Astrocyte of the cerebellum (primary cell): Measurements from ENCODE around the gene CES2.

Experiments used
- DNase-seq: peaks from one replicate; pipeline ENCODE4 v3.0.0-alpha.2; 2011; ENCODE audit warnings: low read depth
- H3K4me3 ChIP-seq: 2 replicates; pipeline ENCODE4 v1.5.1; 2011; ENCODE audit warnings: mild to moderate bottlenecking, low read depth, low read length, moderate library complexity
- in situ Hi-C: cut with HindIII; loops from 2 replicates; pipeline ENCODE4 v1.10.0; 2017; ENCODE audit warnings: low sequenced_read_pairs
- TF ChIP-seq, protein P1 (sequence below): IDR thresholded peaks from 2 replicates; pipeline ENCODE4 v1.5.1; 2012; ENCODE audit warnings: low read length, low read depth, moderate library complexity, mild to moderate bottlenecking; ENCODE audit errors: missing control alignments

Gene CES2

DNA sequence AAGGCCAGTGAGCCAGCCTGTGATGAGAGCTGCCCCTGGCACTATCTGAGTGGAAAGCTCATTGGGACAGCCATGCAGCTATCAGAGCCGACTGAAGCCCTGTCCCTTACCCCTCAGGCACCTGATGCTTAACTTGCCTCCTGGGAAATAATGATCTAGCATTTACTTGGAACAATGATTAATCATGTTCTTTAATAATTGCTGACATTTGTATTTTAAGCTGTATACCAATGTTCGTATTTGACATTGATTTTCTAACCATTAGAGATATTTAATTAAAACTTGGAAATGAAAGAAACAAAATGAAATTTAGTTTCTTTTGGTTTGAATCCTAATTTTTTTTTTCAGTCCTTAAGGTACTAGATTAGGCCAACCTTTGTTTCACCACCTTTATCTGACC lies 44.5 kb upstream of the CES2 start:
- H3K4me3 ChIP-seq: no peak overlapping the region
- TF ChIP-seq, protein P1, sequence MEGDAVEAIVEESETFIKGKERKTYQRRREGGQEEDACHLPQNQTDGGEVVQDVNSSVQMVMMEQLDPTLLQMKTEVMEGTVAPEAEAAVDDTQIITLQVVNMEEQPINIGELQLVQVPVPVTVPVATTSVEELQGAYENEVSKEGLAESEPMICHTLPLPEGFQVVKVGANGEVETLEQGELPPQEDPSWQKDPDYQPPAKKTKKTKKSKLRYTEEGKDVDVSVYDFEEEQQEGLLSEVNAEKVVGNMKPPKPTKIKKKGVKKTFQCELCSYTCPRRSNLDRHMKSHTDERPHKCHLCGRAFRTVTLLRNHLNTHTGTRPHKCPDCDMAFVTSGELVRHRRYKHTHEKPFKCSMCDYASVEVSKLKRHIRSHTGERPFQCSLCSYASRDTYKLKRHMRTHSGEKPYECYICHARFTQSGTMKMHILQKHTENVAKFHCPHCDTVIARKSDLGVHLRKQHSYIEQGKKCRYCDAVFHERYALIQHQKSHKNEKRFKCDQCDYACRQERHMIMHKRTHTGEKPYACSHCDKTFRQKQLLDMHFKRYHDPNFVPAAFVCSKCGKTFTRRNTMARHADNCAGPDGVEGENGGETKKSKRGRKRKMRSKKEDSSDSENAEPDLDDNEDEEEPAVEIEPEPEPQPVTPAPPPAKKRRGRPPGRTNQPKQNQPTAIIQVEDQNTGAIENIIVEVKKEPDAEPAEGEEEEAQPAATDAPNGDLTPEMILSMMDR: no peak
- no peak for DNase-seq
- in situ Hi-C loops: no loop called here

DNA sequence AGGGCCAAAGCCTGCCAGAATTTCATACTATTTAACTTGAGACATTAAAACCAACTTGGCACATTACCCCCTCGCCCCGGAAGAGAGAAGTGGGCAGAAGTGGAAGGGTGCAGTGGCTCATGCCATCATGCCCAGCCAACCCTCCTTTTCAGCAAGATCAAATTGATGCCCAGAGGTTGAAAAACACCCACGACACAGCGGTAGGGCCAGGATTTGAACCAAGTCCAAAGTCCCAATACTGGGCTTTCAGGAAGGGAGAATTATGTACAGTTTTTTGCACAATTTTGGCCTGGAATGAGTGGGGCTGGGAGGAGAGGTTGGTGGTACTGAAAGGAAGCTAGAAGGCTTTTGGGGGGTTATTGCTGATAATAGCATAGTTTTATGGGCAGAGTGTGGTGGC lies 44.0 kb upstream of the CES2 start:
- DNase-seq: no peak
- H3K4me3 ChIP-seq: no peak overlapping the region
- TF ChIP-seq, protein P1: no peak
- in situ Hi-C loops: no loop called here

DNA sequence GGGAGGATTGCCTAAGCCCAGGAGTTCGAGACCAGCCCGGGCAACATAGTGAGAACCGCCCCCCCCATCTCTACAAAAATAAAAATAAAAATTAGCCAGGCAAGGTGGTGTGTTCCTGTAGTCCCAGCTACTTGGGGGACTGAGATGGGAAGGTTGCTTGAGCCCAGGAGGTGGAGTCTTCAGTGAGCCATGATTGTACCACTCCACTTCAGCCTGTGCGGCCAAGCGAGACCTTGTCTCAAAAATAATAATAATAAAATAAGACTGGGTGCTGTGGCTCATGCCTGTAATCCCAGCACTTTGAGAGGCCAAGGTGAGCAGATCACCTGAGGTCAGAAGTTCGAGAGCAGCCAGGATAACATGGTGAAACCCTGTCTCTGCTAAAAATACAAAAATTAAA lies 43.5 kb upstream of the CES2 start:
- in situ Hi-C loops: no loop called here

DNA sequence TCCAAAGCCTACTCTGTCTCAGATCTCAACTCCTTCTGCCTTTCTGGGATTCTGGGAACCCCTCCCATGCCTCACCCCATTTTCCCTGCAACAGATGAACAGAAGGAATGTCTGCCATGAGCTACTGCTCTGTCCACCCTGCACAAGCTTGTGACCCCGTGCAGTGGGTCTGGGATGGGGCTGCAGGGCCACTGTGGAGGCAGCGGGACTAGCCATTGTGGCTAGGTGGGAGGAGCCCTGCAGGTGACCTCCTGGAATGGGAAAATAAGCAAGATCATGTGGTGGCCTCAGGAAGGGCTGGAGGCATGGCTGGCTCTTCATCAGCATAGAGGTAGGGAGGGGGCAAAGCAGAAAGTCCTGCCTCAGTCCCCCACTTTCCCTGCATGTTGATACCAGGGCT lies 41.3 kb upstream of the CES2 start:
- in situ Hi-C loops: no loop called here
- no peak overlapping the region for H3K4me3 ChIP-seq
- TF ChIP-seq, protein P1: no peak
- DNase-seq: no peak

More for the DNA sequence above, 43.5 kb upstream of the CES2 start:
- no peak overlapping the region for H3K4me3 ChIP-seq
- no peak for DNase-seq
- TF ChIP-seq, protein P1: no peak

DNA sequence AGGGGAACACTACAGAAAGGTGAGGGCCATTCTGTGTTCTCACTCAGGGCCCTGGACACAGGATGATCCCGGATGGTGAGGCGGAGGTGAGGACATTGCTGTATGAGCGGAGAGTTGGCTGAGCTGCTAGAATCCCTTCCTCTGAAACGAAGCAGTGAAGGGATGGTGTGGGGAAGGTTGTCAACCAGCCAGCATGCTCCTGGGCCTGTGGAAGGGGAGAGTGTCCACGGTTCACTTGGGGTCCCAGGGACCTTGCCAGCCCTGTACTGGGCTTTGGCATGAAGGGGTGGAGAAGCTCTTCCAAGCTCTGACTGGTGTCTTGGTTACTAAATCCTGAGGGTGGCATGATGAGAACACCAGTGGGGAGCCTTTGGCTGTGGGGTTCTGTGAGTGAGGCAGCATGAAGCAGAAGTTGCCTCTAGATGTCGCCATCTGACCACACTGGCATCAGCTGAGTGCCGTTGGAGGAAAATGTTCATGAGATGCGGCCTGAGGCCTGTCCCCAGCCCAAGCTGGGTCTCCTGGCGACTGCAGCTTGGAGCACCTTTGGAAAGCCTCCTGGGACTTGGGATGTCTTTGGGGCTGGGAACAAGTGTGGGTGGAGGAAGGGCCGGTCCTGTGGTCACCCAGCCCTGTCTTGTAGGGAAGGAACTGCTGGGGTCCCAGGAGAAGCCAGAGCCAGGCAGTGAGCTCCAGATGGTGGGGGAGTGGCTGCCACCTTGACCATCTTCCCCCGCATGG lies 40.2 kb upstream of the CES2 start:
- TF ChIP-seq, protein P1: peak; percentile 81
- peak; percentile 62 for DNase-seq
- in situ Hi-C loops: no loop called here
- H3K4me3 ChIP-seq: no peak overlapping the region

DNA sequence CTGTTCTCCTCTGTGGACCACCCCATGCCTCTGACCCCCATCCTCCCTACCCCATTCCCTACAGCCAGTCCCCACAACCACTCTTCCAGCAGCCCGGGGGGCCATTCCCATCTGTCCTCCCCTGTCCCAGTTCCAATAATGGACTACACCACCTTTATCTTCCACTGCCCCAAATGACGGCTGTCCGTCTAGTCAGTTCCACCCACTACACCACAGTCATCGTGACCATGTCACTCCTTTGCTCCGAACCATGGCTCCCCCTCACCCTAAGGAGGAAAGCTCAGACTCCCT lies 39.7 kb upstream of the CES2 start:
- TF ChIP-seq, protein P1: no peak
- in situ Hi-C loops: no loop called here
- DNase-seq: no peak

More for the DNA sequence above, 39.7 kb upstream of the CES2 start:
- no peak overlapping the region for H3K4me3 ChIP-seq
